ENCODE results near the gene FAM131C.
A peak's percentile ranks its signal among the peaks of the same experiment; 100 is the strongest.
"Not testable (repeated sequence)": the region's sequence is repeated elsewhere in the genome, so short reads cannot be mapped to it uniquely, and the experiment has no call there.

Gene FAM131C

DNA sequence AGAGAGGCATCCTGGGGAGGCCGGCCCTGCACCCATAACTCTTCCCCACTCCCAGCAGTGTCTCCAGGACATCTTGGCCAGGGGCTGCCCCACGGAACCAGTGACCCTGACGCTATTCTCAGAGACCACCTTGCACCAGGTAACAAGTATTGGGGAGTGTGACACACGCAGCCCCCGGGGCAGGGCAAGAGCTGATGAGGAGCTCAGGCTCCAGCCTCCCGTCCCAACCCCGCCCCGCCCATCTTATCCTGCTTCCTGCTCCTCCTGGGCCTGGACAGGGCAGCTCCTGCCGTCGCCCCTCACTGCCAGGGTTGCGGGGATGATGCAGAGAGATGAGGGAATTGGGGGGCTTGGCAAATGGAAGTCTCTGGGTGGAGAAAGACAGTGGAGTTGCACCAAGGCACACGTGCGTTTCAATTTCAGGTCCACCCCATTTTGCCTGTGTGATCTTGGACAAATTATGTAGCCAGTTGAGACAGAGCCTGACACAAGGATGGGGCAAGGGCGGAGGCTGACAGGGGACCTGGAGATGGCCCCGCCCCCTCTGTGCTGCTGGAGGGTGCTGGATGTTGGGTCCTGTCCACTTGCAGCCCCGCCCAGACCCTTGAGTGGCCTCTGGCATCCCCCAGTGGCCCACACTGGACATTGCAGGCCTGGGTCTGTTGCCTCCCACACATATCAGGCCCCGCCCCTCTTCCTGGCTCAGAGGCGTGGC is 40.9 kb downstream of the FAM131C start:
- FAIRE-seq: peak; percentile 75
- DNase-seq (ENCODE audit: insufficient read length): peak; percentile 80
- TF ChIP-seq POLR2AphosphoS5 (IDR thresholded peaks at IDR 0.05; ENCODE audit: low read depth, low read length) (no peak), TAF1 (IDR thresholded peaks at IDR 0.05; ENCODE audit: borderline replicate concordance, low read depth, low read length) (no peak), POLR2A (IDR thresholded peaks at IDR 0.05; ENCODE audit: low read depth, low read length) (no peak)

DNA sequence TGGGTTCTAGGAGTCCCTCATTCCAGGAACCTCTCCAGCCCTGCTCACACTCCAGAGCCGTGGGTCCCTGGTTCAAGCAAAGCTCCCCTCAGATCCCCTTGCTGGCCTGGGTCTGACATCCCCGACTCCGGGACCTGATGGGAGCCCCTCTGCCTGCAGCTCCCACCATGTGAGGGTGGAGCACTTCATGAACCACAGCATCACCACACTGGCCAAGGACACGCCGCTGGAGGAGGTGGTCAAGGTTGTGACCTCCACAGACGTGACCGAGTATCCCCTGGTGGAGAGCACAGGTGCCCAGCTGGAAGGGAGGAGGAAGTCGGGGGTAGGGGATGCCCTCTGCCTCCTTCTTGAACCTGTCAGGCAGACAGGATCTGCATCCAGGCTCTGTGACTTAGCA is 41.9 kb downstream of the FAM131C start:
- no peak for FAIRE-seq
- no peak for TF ChIP-seq POLR2A (IDR thresholded peaks at IDR 0.05; ENCODE audit: low read depth, low read length)
- TF ChIP-seq POLR2AphosphoS5 (IDR thresholded peaks at IDR 0.05; ENCODE audit: low read depth, low read length): no peak
- TF ChIP-seq TAF1 (IDR thresholded peaks at IDR 0.05; ENCODE audit: borderline replicate concordance, low read depth, low read length): no peak
- DNase-seq (ENCODE audit: insufficient read length): no peak

DNA sequence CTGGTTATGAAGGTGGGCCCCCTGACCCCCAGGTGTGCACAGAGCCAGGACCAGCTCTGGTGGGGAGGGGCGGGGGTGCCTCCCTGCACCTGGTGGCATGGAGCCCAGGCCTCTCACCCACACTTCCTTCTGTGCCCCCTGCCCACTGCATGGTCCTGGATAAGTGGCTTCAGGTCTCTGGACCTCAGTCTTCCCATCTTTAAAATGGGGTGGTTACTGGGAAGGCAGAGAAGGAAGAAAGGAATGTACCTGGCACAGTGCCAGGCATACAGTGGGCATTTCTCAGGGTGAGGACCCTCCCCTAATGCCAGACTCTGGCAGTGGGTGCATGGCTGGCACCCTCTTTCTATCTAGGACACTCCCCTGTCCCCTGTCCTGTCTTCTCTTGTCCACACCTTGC is 44.2 kb downstream of the FAM131C start:
- no peak for DNase-seq (ENCODE audit: insufficient read length)
- no peak for FAIRE-seq
- TF ChIP-seq POLR2AphosphoS5 (IDR thresholded peaks at IDR 0.05; ENCODE audit: low read depth, low read length) (no peak), TAF1 (IDR thresholded peaks at IDR 0.05; ENCODE audit: borderline replicate concordance, low read depth, low read length) (no peak), POLR2A (IDR thresholded peaks at IDR 0.05; ENCODE audit: low read depth, low read length) (no peak)

DNA sequence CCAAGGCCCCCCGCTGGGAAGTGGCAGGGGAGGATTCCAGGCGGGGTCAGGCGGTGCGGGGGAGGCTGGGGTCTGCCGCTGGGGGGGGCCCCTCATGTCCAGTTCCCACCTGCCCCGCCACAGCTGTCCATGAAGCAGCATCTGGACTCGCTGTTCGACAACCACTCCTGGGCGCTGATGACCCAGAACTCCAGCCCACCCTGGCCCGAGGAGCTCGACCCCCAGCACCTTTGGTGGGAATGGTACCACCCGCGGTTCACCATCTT is 44.5 kb downstream of the FAM131C start:
- FAIRE-seq; DNase-seq (ENCODE audit: insufficient read length): not testable (repeated sequence)

DNA sequence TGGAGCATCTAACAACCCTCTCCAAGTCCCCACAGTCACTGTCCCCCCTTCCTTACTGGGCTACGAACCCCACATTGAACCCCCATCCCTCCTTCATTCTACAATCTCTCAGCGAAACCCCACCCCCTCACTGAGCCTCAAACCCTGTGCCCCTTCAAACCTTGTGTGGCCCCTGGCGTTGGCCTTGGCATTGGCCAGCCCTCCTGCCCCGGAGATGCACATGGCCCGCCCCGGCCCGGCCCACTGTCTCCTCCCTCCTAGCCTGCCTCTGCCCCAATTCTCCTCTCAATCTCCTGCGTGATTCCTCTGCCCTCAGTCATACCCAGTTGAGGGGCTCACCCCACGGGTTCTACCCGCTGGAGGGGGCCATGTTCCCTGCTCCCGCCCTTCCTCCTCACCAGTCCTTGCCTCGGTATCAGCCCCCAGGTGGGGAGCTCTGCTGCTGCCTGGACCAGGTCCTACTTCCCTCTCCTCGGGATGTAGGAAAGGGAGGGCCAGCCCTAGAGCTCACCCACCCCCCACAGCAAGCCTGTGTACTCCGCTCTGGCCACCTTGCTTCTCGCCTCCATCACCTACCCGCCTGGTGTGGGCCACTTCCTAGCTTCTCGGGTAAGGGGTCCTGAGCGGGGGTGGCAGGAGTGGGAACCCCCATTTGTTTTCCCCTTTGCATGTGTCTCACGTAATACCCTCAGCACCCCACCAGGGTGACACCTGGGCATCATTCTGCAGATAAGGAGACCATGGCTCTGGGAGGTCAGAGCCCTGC is 45.0 kb downstream of the FAM131C start:
- DNase-seq (ENCODE audit: insufficient read length) (no peak), FAIRE-seq (no peak)

DNA sequence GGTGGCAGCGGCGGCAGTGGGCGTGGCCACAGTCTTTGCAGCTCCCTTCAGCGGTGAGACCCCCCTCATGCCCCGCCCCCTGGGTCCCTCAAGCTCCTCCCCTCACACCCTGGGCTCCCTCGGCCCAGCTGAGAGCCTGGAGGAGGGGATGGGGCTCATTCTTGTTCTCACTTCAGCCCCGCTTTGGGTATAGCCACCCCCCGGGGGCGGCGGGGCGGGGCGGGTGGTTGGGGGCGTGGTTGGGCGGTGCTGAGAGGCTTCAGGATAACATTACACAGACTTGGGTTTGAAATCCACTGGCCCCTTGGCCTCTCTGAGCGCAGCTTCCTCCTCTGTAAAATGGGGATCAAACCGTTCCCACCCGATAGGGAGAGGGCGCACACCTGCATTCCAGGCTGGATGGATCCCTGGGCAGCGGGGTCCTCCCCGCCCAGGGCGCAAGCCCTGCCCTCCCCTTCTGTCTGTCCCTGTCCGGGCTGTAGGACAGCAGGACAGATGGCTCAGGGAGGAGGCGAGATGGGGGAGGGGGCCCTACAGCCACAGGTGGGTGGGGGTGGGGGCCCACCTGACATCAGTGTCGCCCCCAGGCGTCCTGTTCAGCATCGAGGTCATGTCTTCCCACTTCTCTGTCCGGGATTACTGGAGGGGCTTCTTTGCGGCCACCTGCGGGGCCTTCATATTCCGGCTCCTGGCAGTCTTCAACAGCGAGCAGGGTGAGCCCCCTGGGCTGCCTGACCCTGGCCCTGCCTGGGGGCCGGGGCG is 46.5 kb downstream of the FAM131C start:
- DNase-seq (ENCODE audit: insufficient read length) (no peak), FAIRE-seq (no peak)
- no peak for TF ChIP-seq POLR2AphosphoS5 (IDR thresholded peaks at IDR 0.05; ENCODE audit: low read depth, low read length)
- TF ChIP-seq TAF1 (IDR thresholded peaks at IDR 0.05; ENCODE audit: borderline replicate concordance, low read depth, low read length): no peak
- TF ChIP-seq POLR2A (IDR thresholded peaks at IDR 0.05; ENCODE audit: low read depth, low read length): no peak

More for the DNA sequence above, 45.0 kb downstream of the FAM131C start:
- no peak for TF ChIP-seq TAF1 (IDR thresholded peaks at IDR 0.05; ENCODE audit: borderline replicate concordance, low read depth, low read length)
- no peak for TF ChIP-seq POLR2AphosphoS5 (IDR thresholded peaks at IDR 0.05; ENCODE audit: low read depth, low read length)
- TF ChIP-seq POLR2A (IDR thresholded peaks at IDR 0.05; ENCODE audit: low read depth, low read length): no peak

DNA sequence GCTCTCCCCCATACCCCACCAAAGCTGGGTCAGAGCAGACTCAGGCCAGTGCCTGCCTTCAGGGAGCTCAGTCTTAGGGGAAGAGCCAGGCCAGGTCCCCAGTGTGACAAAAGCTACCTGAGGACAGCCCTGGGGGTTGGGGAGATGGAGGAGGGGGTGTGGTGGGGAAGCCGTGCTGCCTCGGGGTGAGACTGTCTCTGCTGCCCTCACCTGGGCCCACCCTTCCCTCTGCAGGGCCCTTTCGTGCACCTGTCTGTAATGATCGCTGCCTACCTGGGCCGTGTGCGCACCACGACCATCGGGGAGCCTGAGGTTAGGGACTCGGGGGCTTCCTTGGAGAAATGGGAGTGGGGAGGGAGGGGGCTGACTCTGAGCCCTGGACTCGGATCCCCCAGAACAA is 47.1 kb downstream of the FAM131C start:
- not testable (repeated sequence) for DNase-seq (ENCODE audit: insufficient read length); FAIRE-seq

DNA sequence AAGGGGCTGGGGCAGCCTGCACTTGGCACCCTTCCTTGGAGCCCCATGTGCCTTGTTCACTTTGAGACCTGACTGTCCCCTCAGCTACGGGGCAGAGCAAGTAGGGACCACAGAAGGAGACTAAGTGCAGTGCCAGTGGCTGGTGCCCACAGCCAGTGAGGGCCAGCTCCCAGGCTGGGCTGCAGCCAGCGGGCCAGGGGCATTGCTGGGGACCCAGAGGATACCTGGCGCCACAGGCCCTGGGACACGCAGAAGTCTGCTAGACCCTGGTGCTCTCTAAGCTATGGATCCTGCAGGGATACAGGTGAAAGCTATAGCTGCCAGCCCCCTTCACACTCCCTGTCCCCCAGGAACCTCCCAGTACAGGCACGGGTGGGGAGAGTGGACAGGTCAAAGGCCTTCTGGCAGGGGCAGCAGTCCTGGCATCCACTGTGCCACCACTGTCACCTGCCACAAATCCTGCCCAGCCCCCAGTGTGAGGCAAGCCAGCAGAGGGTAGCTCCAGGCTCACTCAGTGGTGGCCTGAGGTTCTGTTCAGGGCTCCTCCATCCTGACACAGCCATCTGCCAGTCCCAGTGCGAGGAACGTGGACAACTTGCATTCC is 50.3 kb downstream of the FAM131C start:
- TF ChIP-seq POLR2AphosphoS5 (IDR thresholded peaks at IDR 0.05; ENCODE audit: low read depth, low read length) (no peak), TAF1 (IDR thresholded peaks at IDR 0.05; ENCODE audit: borderline replicate concordance, low read depth, low read length) (no peak), POLR2A (IDR thresholded peaks at IDR 0.05; ENCODE audit: low read depth, low read length) (no peak)
- FAIRE-seq (no peak), DNase-seq (ENCODE audit: insufficient read length) (no peak)

DNA sequence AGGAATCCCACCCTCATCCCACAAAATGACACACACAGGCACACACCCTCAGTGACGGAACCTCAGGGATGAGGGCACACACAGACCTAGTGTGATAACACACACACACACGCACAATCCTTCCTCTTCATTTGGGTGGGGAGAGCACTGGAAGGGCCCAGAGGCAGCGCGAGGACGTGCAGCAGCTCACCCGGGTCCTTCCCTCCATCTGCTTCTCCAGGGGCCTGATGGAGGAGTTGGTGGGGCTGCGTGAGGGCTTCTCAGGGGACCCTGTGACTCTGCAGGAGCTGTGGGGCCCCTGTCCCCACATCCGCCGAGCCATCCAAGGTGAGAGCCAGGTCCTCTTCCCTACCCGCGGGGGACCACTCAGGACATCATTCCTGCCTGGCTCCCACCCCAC is 51.1 kb downstream of the FAM131C start:
- TF ChIP-seq POLR2AphosphoS5 (IDR thresholded peaks at IDR 0.05; ENCODE audit: low read depth, low read length): no peak
- no peak for TF ChIP-seq TAF1 (IDR thresholded peaks at IDR 0.05; ENCODE audit: borderline replicate concordance, low read depth, low read length)
- TF ChIP-seq POLR2A (IDR thresholded peaks at IDR 0.05; ENCODE audit: low read depth, low read length): no peak
- FAIRE-seq (no peak), DNase-seq (ENCODE audit: insufficient read length) (no peak)

DNA sequence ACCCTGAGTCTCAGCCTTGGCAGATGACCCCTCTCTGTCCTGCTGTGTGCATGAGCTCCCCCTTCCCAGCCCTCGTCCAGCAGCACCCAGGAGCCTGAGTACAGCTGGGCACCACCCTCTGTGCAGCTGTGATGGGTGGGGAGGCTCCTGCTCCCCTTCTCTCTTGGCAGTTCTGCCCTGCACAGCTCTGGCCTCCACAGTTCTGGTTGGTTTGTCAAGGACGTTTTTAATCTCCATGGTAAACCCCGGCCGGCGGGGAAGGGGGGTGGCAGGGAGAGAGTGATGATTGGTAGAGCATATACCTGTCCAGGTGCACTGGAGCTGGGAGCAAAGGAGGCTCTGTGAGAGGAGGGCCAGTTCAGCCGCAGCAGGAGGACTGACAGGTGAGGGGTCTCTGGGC is 51.8 kb downstream of the FAM131C start, which contains the start of gene CLCNKA:
Gene CLCNKA (plus strand): TSS at position 356 of the 400 bp plus-strand sequence. CDS start 584 bp downstream, outside the sequence.
- DNase-seq (ENCODE audit: insufficient read length) (no peak), FAIRE-seq (no peak)
- TF ChIP-seq POLR2A (IDR thresholded peaks at IDR 0.05; ENCODE audit: low read depth, low read length) (no peak), TAF1 (IDR thresholded peaks at IDR 0.05; ENCODE audit: borderline replicate concordance, low read depth, low read length) (no peak), POLR2AphosphoS5 (IDR thresholded peaks at IDR 0.05; ENCODE audit: low read depth, low read length) (no peak)

DNA sequence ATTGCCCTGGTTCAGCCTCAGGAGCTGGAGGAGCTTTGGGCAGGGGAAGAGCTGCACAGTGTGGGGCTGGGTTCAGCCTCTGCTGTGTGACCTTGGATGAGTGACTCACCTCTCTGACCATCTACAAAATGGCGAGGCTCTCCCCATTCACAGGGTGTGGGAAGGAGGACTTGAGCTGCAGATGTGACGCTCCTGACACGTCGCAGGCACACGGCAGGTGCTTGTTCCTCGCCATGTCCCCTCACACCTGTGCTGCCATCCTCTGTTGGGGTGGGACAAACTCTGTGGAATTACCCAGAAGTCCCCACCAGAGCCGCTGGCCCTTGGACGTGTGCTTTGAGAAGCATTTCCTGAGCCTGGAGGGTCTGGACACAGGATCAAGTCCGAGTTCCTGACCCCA is 52.6 kb downstream of the FAM131C start:
- not testable (repeated sequence) for DNase-seq (ENCODE audit: insufficient read length); FAIRE-seq

DNA sequence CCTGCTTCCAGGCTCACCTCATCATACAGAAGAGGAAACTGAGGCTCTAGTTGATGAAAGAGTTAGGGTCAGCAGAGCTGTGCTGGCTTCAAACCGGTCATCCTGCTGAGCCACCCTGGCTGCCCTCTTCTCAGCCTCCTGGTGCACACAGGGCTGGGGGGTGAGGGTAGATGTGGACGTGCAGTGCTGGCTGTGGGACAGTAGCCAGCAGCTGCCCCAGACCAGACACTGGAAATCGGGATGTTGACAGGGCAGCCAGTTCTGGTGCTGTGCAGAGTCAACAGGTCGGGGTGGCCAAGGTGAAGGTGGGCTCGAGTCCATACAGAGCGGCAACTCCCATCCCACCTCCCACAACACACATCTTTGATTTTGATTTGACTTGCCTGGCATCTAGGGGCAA is 53.1 kb downstream of the FAM131C start:
- DNase-seq (ENCODE audit: insufficient read length) (no peak), FAIRE-seq (no peak)
- no peak for TF ChIP-seq TAF1 (IDR thresholded peaks at IDR 0.05; ENCODE audit: borderline replicate concordance, low read depth, low read length)
- TF ChIP-seq POLR2AphosphoS5 (IDR thresholded peaks at IDR 0.05; ENCODE audit: low read depth, low read length): no peak
